ENCODE results near the gene COPS9.

DNA sequence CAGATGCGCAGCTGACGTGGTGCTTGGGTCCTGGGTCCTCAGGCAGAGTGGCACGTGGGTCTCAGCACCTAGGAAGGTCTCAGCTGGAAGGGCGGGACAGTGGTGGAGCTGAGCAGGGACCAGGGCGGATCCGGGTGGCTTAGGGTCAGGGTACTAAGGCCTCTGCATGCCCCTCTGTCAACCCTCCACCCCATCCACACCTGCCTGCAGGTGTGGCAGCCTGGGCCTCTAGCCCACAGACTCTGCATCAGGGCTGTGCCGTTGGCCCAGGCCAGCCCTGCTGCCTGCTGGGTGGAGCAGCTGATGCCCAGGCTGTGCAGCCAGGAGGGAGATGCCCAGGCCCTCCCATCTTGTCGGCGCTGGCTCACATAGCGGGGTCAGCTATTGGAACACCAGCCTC is 28.9 kb upstream of the COPS9 start:
- TF ChIP-seq, protein P1, sequence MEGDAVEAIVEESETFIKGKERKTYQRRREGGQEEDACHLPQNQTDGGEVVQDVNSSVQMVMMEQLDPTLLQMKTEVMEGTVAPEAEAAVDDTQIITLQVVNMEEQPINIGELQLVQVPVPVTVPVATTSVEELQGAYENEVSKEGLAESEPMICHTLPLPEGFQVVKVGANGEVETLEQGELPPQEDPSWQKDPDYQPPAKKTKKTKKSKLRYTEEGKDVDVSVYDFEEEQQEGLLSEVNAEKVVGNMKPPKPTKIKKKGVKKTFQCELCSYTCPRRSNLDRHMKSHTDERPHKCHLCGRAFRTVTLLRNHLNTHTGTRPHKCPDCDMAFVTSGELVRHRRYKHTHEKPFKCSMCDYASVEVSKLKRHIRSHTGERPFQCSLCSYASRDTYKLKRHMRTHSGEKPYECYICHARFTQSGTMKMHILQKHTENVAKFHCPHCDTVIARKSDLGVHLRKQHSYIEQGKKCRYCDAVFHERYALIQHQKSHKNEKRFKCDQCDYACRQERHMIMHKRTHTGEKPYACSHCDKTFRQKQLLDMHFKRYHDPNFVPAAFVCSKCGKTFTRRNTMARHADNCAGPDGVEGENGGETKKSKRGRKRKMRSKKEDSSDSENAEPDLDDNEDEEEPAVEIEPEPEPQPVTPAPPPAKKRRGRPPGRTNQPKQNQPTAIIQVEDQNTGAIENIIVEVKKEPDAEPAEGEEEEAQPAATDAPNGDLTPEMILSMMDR (IDR thresholded peaks at IDR 0.05): no peak
- TF ChIP-seq POLR2AphosphoS5 (IDR thresholded peaks at IDR 0.05): no peak
- TF ChIP-seq EP300 (IDR thresholded peaks at IDR 0.05): no peak
